COR-L47 (cell line): ENCODE measurements around the gene KAZALD1.
A peak's percentile ranks its signal among the peaks of the same experiment; 100 is the strongest.

Experiments
- DNase-seq: peaks from one replicate; lab custom pipeline; 2025; lab: John Stamatoyannopoulos, UW

Gene KAZALD1

GRCh38 chr10:101061624-101062231 lies at the start of gene KAZALD1:
Gene KAZALD1 (plus strand): TSS chr10:101061989. CDS start chr10:101062593, 604 bp downstream.
- no peak for DNase-seq

GRCh38 chr10:101012525-101013364 lies 49.0 kb upstream of the KAZALD1 start:
- peak; percentile 78 for DNase-seq

GRCh38 chr10:101013365-101013825 lies 48.4 kb upstream of the KAZALD1 start:
- no peak for DNase-seq

- peak; percentile 15 for DNase-seq
Measured at GRCh38 chr10:101014230-101014884, 47.4 kb upstream of the KAZALD1 start.

GRCh38 chr10:101014966-101015581 lies 46.7 kb upstream of the KAZALD1 start:
- DNase-seq: no peak

- no peak for DNase-seq
Measured at GRCh38 chr10:101015582-101015973, 46.2 kb upstream of the KAZALD1 start.

- no peak for DNase-seq
Measured at GRCh38 chr10:101016814-101017213, 45.0 kb upstream of the KAZALD1 start.

- DNase-seq: no peak
Measured at GRCh38 chr10:101018118-101018599, 43.6 kb upstream of the KAZALD1 start.

- peak; percentile 37 for DNase-seq
Measured at GRCh38 chr10:101018600-101019439, 43.0 kb upstream of the KAZALD1 start.

- DNase-seq: no peak
Measured at GRCh38 chr10:101019440-101019703, 42.4 kb upstream of the KAZALD1 start.

GRCh38 chr10:101020427-101021075 lies 41.2 kb upstream of the KAZALD1 start:
- no peak for DNase-seq

GRCh38 chr10:101021239-101021638 lies 40.5 kb upstream of the KAZALD1 start:
- no peak for DNase-seq

- DNase-seq: no peak
Measured at GRCh38 chr10:101021692-101022251, 40.0 kb upstream of the KAZALD1 start.

- DNase-seq: no peak
Measured at GRCh38 chr10:101022967-101023705, 38.7 kb upstream of the KAZALD1 start.

- DNase-seq: no peak
Measured at GRCh38 chr10:101027106-101027720, 34.6 kb upstream of the KAZALD1 start.

- DNase-seq: no peak
Measured at GRCh38 chr10:101028446-101029337, 33.1 kb upstream of the KAZALD1 start.

GRCh38 chr10:101029520-101030295 lies 32.1 kb upstream of the KAZALD1 start:
- DNase-seq: no peak
